Testis (tissue), 3 donors: Measurements from ENCODE around the gene AUTS2. TPM values are rescaled to one million over a fixed set of nuclear protein-coding genes. Genes with fewer than 3 reads are reported as not detected.
"Not testable (repeated sequence)": the region's sequence is repeated elsewhere in the genome, so short reads cannot be mapped to it uniquely, and the experiment has no call there.

ENCODE experiments used
- DNase-seq: peaks from one replicate; pipeline ENCODE4 v3.0.0-alpha.2; 2019
- H3K27ac ChIP-seq, 2 donors: fragments of 200-600 bp; sonication (generic); one replicate each; pipeline ENCODE4 v1.5.1; 2019
- H3K27me3 ChIP-seq: fragments of 200-600 bp; sonication (generic); one replicate; pipeline ENCODE4 v1.5.1; 2019
- H3K36me3 ChIP-seq: fragments of 200-600 bp; sonication (generic); one replicate; pipeline ENCODE4 v1.5.1; 2017; ENCODE audit warnings: low read depth; ENCODE audit errors: missing control alignments
- H3K4me1 ChIP-seq: fragments of 200-600 bp; sonication (generic); one replicate; pipeline ENCODE4 v1.5.1; 2019
- H3K4me3 ChIP-seq, 2 donors: fragments of 200-600 bp; sonication (generic); one replicate each; pipeline ENCODE4 v1.5.1; 2017 to 2019
- H3K9me3 ChIP-seq: fragments of 200-600 bp; sonication (generic); one replicate; pipeline ENCODE4 v1.5.1; 2017
- POLR2A ChIP-seq: fragments of 450-650 bp; IDR thresholded peaks from one replicate; pipeline ENCODE4 v1.6.1; 2017; ENCODE audit warnings: antibody characterized with exemption, mild to moderate bottlenecking, moderate library complexity
- WGBS, 2 donors: methylation state at CpG; one replicate each; pipeline ENCODE4 v1.1.5; 2018; 5-methylcytosine and 5-hydroxymethylcytosine counted together
- intact Hi-C: fragments of 100-400 bp; cut with DNase I; formaldehyde crosslinking; loops from one replicate; pipeline ENCODE4 v1.15.1; 2023; ENCODE audit warnings: low total_unique reads
- polyA plus RNA-seq: library from polyadenylated mRNA; stranded (reverse); fragments of 350-450 nt; fragmentation: Illumina TruSeq; extraction: RNeasy Lipid Tissue Mini Kit (QIAGEN cat#74804); gene quantifications from one replicate; pipeline ENCODE4 v1.2.3, GENCODE V29; 2014; ENCODE audit warnings: low read depth, low replicate concordance; ENCODE audit not compliant: insufficient read depth
- total RNA-seq, 2 donors: library from RNA; depleted of rRNA; stranded (reverse); fragments of >200 nt; gene quantifications; one replicate each; pipeline ENCODE4 v1.2.3, GENCODE V29; 2016
- TF ChIP-seq, protein P1 (sequence below), 3 experiments: fragments of 450-650 bp in 2 of 3; fragments of 200-600 bp in 1 of 3; sonication (generic) in 1 of 3; IDR thresholded peaks; one replicate each; pipeline ENCODE4 v1.5.1; 2016 to 2019; ENCODE audit warnings: antibody characterized with exemption in 3 of 3, mild to moderate bottlenecking in 2 of 3, moderate library complexity in 1 of 3

Gene AUTS2
- total and polyA plus RNA-seq, 3 donors from 2014 or later, result 21.3 to 75.5 (median 56.1) TPM

DNA sequence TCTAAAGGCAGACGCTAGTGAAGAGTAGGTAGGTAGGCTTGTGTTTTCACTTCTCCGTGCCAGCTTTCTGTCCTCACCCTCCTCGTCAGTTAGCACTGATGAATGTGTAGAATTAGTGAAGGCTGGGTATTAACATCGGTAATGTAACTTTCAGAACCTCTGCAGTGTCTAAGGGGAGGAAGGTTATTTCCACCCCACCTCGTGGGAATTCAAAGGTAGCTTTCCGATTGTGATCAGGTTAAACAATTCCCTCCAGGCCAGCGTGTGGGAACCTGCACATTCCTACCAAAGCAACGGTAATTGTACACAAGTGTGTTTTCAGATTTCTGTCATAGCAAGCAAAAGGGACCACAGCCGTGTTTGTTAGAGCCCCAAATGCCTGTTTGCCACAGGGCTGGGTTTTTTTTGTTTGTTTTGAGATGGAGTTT lies 1128.7 kb downstream of the AUTS2 start:
- Histone ChIP-seq H3K36me3 (no peaks in the 10 kb centered on the region), H3K4me1 (no peaks in the 10 kb centered on the region), H3K27me3 (no peaks in the 10 kb centered on the region), H3K9me3 (no peaks in the 10 kb centered on the region), H3K27ac (no peak overlapping the region), H3K4me3 (no peak overlapping the region)
- DNase-seq, result no peak
- TF ChIP-seq POLR2A, result no peak
- TF ChIP-seq, protein P1, sequence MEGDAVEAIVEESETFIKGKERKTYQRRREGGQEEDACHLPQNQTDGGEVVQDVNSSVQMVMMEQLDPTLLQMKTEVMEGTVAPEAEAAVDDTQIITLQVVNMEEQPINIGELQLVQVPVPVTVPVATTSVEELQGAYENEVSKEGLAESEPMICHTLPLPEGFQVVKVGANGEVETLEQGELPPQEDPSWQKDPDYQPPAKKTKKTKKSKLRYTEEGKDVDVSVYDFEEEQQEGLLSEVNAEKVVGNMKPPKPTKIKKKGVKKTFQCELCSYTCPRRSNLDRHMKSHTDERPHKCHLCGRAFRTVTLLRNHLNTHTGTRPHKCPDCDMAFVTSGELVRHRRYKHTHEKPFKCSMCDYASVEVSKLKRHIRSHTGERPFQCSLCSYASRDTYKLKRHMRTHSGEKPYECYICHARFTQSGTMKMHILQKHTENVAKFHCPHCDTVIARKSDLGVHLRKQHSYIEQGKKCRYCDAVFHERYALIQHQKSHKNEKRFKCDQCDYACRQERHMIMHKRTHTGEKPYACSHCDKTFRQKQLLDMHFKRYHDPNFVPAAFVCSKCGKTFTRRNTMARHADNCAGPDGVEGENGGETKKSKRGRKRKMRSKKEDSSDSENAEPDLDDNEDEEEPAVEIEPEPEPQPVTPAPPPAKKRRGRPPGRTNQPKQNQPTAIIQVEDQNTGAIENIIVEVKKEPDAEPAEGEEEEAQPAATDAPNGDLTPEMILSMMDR (IDR thresholded peaks at IDR 0.05), result no peak
- WGBS, 2 donors, result 88 to 90% methylated on average over 9 of the region's 9 CpGs
- intact Hi-C loops, result no loop called here

- Histone ChIP-seq H3K36me3 (no peaks in the 10 kb centered on the region), H3K9me3 (no peaks in the 10 kb centered on the region), H3K27me3 (no peaks in the 10 kb centered on the region), H3K4me1 (no peaks in the 10 kb centered on the region), H3K27ac (no peak overlapping the region), H3K4me3 (no peak overlapping the region)
- 93 to 100% methylated on average over 2 of the region's 2 CpGs for WGBS, 2 donors
- TF ChIP-seq POLR2A, result no peak
- TF ChIP-seq, protein P1 (IDR thresholded peaks at IDR 0.05), result no peak
- intact Hi-C loops, result no loop called here
- DNase-seq, result no peak
Observed at GRCh38 chr7:70727861-70728260, 1129.6 kb downstream of the AUTS2 start.

- Histone ChIP-seq H3K27ac (no peak overlapping the region), H3K36me3 (no peaks in the 10 kb centered on the region), H3K9me3 (no peaks in the 10 kb centered on the region), H3K27me3 (no peaks in the 10 kb centered on the region), H3K4me3 (no peak overlapping the region), H3K4me1 (no peaks in the 10 kb centered on the region)
- intact Hi-C loops, result no loop called here
- DNase-seq, result no peak
- TF ChIP-seq, protein P1 (IDR thresholded peaks at IDR 0.05), result no peak
- TF ChIP-seq POLR2A, result no peak
- WGBS, 2 donors, result 61 to 64% methylated on average over 13 of the region's 13 CpGs
Observed at GRCh38 chr7:70728872-70729552, 1130.7 kb downstream of the AUTS2 start.

- H3K4me1 ChIP-seq, H3K36me3 ChIP-seq, DNase-seq, H3K4me3 ChIP-seq, intact Hi-C loops, H3K9me3 ChIP-seq, H3K27ac ChIP-seq, H3K27me3 ChIP-seq: not testable (repeated sequence)
- 94 to 98% methylated on average over 13 of the region's 13 CpGs for WGBS, 2 donors
Observed at GRCh38 chr7:70729553-70730157, 1131.4 kb downstream of the AUTS2 start.

DNA sequence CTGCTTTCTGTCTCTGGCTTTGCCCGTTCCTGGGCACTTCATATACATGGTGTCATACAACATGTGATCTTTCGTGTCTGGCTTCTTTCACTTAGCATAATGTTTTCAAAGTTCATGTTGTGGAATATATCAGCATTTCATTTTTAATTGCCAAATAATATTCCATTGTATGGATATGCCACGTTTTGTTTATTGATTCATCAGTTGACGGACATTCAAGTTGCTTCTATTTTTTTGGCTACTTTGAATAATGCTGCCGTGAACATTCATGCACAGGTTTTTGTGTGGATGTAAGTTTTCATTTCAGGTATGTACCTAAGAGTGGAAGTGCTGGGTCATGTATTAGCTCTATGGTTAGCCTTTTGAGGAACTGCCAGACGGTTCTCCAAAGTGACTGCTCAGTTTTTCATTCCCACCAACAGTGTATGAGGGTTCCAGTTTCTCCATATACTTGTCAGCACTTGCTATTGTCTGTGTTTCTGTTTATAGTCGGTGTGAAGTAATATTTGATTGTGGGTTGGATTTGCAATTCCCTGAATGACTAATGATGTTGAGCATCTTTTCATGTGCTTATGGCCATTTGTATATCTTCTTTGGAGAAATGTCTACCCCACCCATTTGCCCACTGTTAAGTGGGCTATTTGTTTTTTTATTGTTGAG lies 1132.3 kb downstream of the AUTS2 start:
- Histone ChIP-seq H3K4me3 (no peak overlapping the region), H3K9me3 (no peaks in the 10 kb centered on the region), H3K27ac (no peak overlapping the region), H3K4me1 (no peaks in the 10 kb centered on the region), H3K27me3 (no peaks in the 10 kb centered on the region), H3K36me3 (no peaks in the 10 kb centered on the region)
- WGBS, 2 donors, result 95 to 96% methylated on average over 7 of the region's 7 CpGs
- intact Hi-C loops, result no loop called here
- DNase-seq, result no peak
- TF ChIP-seq POLR2A, result no peak
- TF ChIP-seq, protein P1 (IDR thresholded peaks at IDR 0.05), result no peak
